Measurements from ENCODE around the gene ERG. TPM values are rescaled to one million over a fixed set of nuclear protein-coding genes. Genes with fewer than 3 reads are reported as not detected.

The ERG gene
- total RNA-seq, 1 experiment from 2014 or later: not detected

DNA sequence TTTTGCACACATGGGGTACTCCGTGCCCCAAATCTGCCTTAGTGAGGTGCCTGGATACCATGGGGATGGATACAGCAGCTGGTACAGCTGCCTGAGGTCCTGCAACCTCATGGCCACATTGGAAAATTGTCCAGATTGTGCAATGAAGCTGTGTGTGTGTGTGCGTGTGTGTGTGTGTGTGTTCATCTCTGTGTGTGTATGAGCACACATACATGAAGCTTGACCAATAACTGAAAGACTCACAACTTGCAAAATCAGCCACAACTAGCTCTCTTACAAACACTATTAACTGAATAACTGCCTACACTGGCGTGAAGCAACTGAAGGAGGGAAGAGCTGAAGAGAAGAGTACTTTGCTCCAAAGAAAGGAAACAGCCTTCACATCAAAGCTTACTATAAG is 78.1 kb downstream of the ERG start:
- no peaks in the 10 kb centered on the region for H3K4me1 Mint-ChIP-seq (ENCODE audit: low read depth, unreplicated experiment)
- H3K27me3 Mint-ChIP-seq (ENCODE audit: insufficient read depth, unreplicated experiment): peaks cover 7% of the 10 kb centered on the region
- no peak overlapping the region for H3K4me3 Mint-ChIP-seq (ENCODE audit: unreplicated experiment)
- ChIA-PET POLR2A (no interaction called here), CTCF (no interaction called here)
- no peaks in the 10 kb centered on the region for H3K36me3 ChIP-seq (ENCODE audit: control insufficient read depth, insufficient read depth, low read length)
- no peaks in the 10 kb centered on the region for H3K27me3 ChIP-seq (replicated peaks; ENCODE audit: control insufficient read depth, insufficient read depth, low read length)
- H3K36me3 Mint-ChIP-seq (ENCODE audit: insufficient read depth, unreplicated experiment): no peaks in the 10 kb centered on the region
- H3K4me3 ChIP-seq (ENCODE audit: low read depth, low read length): no peak overlapping the region
- H3K27ac Mint-ChIP-seq (ENCODE audit: unreplicated experiment): no peak overlapping the region
- DNase-seq: no peak
- BruUV-seq (replicated peaks): no TSS peak
- no peaks in the 10 kb centered on the region for H3K9me3 Mint-ChIP-seq (ENCODE audit: unreplicated experiment)
- no peaks in the 10 kb centered on the region for H3K9me3 ChIP-seq
- intact Hi-C loops (cut with micrococcal nuclease; ENCODE audit: unreplicated experiment): no loop called here
- no peaks in the 10 kb centered on the region for H3K4me1 ChIP-seq
- no peak for TF ChIP-seq CTCF (IDR thresholded peaks at IDR 0.05; ENCODE audit: insufficient read depth in 1 of 2, low read depth in 1 of 2, low read length in 1 of 2, severe bottlenecking in 1 of 2, unreplicated experiment in 1 of 2)

GRCh38 chr21:38417726-38418125 is 80.6 kb downstream of the ERG start:
- H3K4me1 ChIP-seq: no peaks in the 10 kb centered on the region
- no peak for TF ChIP-seq CTCF (IDR thresholded peaks at IDR 0.05; ENCODE audit: insufficient read depth in 1 of 2, low read depth in 1 of 2, low read length in 1 of 2, severe bottlenecking in 1 of 2, unreplicated experiment in 1 of 2)
- Mint-ChIP-seq H3K4me1 (ENCODE audit: low read depth, unreplicated experiment) (no peaks in the 10 kb centered on the region), H3K27ac (ENCODE audit: unreplicated experiment) (no peak overlapping the region), H3K27me3 (ENCODE audit: insufficient read depth, unreplicated experiment) (peaks cover 14% of the 10 kb centered on the region), H3K9me3 (ENCODE audit: unreplicated experiment) (no peaks in the 10 kb centered on the region), H3K36me3 (ENCODE audit: insufficient read depth, unreplicated experiment) (no peaks in the 10 kb centered on the region), H3K4me3 (ENCODE audit: unreplicated experiment) (no peak overlapping the region)
- no peak for DNase-seq
- no peaks in the 10 kb centered on the region for H3K36me3 ChIP-seq (ENCODE audit: control insufficient read depth, insufficient read depth, low read length)
- ChIA-PET CTCF (no interaction called here), POLR2A (no interaction called here)
- no peaks in the 10 kb centered on the region for H3K9me3 ChIP-seq
- H3K27me3 ChIP-seq (replicated peaks; ENCODE audit: control insufficient read depth, insufficient read depth, low read length): no peaks in the 10 kb centered on the region
- H3K4me3 ChIP-seq (ENCODE audit: low read depth, low read length): no peak overlapping the region
- BruUV-seq (replicated peaks): no TSS peak
- intact Hi-C loops (cut with micrococcal nuclease; ENCODE audit: unreplicated experiment): no loop called here

DNA sequence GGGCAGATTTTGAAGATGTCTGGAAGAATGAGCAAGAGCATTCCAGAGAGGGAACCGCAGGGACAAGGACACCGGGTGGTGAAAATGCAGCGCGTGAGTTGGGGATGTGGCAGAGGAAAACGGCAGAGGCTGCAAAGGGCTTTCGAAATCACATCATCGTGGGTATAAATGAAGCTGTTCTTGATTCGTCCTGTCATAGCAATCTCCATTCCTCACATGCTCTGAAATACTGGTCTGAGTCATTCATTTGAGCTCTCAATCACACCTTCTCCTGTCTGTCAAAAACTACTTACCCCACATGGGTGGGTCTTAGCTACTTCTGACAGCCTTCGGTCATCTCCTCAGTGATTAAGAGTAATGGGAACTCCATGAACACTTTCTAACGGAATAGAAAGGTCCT is 81.5 kb downstream of the ERG start:
- H3K4me1 Mint-ChIP-seq (ENCODE audit: low read depth, unreplicated experiment): no peaks in the 10 kb centered on the region

More for the DNA sequence above, 81.5 kb downstream of the ERG start:
- Histone ChIP-seq H3K4me3 (ENCODE audit: low read depth, low read length) (no peak overlapping the region), H3K27me3 (replicated peaks; ENCODE audit: control insufficient read depth, insufficient read depth, low read length) (no peaks in the 10 kb centered on the region), H3K4me1 (no peaks in the 10 kb centered on the region), H3K36me3 (ENCODE audit: control insufficient read depth, insufficient read depth, low read length) (no peaks in the 10 kb centered on the region), H3K9me3 (no peaks in the 10 kb centered on the region)
- ChIA-PET POLR2A (no interaction called here), CTCF (no interaction called here)
- no TSS peak for BruUV-seq (replicated peaks)
- no peak for TF ChIP-seq CTCF (IDR thresholded peaks at IDR 0.05; ENCODE audit: insufficient read depth in 1 of 2, low read depth in 1 of 2, low read length in 1 of 2, severe bottlenecking in 1 of 2, unreplicated experiment in 1 of 2)
- H3K27me3 Mint-ChIP-seq (ENCODE audit: insufficient read depth, unreplicated experiment): peaks cover 20% of the 10 kb centered on the region
- no peaks in the 10 kb centered on the region for H3K36me3 Mint-ChIP-seq (ENCODE audit: insufficient read depth, unreplicated experiment)
- DNase-seq: no peak
- intact Hi-C loops (cut with micrococcal nuclease; ENCODE audit: unreplicated experiment): no loop called here
- no peak overlapping the region for H3K4me3 Mint-ChIP-seq (ENCODE audit: unreplicated experiment)
- H3K9me3 Mint-ChIP-seq (ENCODE audit: unreplicated experiment): no peaks in the 10 kb centered on the region
- no peak overlapping the region for H3K27ac Mint-ChIP-seq (ENCODE audit: unreplicated experiment)
